Hematopoietic multipotent progenitor cell treated with erythropoietin and hydrocortisone succinate and interleukin-3 and kit ligand, for 4 days (in vitro differentiated cells): ENCODE data around the gene NNT.
A peak's percentile ranks its signal among the peaks of the same experiment; 100 is the strongest.
"Not testable (repeated sequence)": the region's sequence is repeated elsewhere in the genome, so short reads cannot be mapped to it uniquely, and the experiment has no call there.

ENCODE experiments used
- DNase-seq: peaks from one replicate; pipeline ENCODE4 v3.0.0-alpha.2; 2015

NNT gene

GRCh38 chr5:43676083-43676840 is 73.3 kb downstream of the NNT start:
- DNase-seq: peak; percentile 11

GRCh38 chr5:43677253-43677652 is 74.3 kb downstream of the NNT start:
- no peak for DNase-seq

- no peak for DNase-seq
Measured at GRCh38 chr5:43679214-43679613, 76.2 kb downstream of the NNT start.

- DNase-seq: no peak
Measured at GRCh38 chr5:43680286-43680685, 77.3 kb downstream of the NNT start.

GRCh38 chr5:43683884-43684471 is 81.0 kb downstream of the NNT start:
- DNase-seq: no peak

- DNase-seq: no peak
Measured at GRCh38 chr5:43685252-43685950, 82.4 kb downstream of the NNT start.

- no peak for DNase-seq
Measured at GRCh38 chr5:43687275-43687674, 84.3 kb downstream of the NNT start.

GRCh38 chr5:43691275-43691674 is 88.3 kb downstream of the NNT start:
- DNase-seq: no peak

- no peak for DNase-seq
Measured at GRCh38 chr5:43691893-43692292, 88.9 kb downstream of the NNT start.

- DNase-seq: no peak
Measured at GRCh38 chr5:43693411-43693810, 90.4 kb downstream of the NNT start.

GRCh38 chr5:43694027-43694426 is 91.0 kb downstream of the NNT start:
- peak; percentile 14 for DNase-seq

GRCh38 chr5:43696444-43696843 is 93.5 kb downstream of the NNT start:
- DNase-seq: not testable (repeated sequence)

GRCh38 chr5:43699910-43700309 is 96.9 kb downstream of the NNT start:
- DNase-seq: no peak

GRCh38 chr5:43700601-43701000 is 97.6 kb downstream of the NNT start:
- DNase-seq: no peak

- DNase-seq: no peak
Measured at GRCh38 chr5:43701227-43701626, 98.2 kb downstream of the NNT start.

GRCh38 chr5:43702293-43702692 is 99.3 kb downstream of the NNT start:
- no peak for DNase-seq

- peak; percentile 16 for DNase-seq
Measured at GRCh38 chr5:43702815-43703214, 99.8 kb downstream of the NNT start.

GRCh38 chr5:43704243-43704642 is 101.3 kb downstream of the NNT start:
- no peak for DNase-seq

- not testable (repeated sequence) for DNase-seq
Measured at GRCh38 chr5:43706576-43706975, 103.6 kb downstream of the NNT start.

GRCh38 chr5:43711496-43711895 is 108.5 kb downstream of the NNT start:
- DNase-seq: no peak

- no peak for DNase-seq
Measured at GRCh38 chr5:43712081-43712480, 109.1 kb downstream of the NNT start.

GRCh38 chr5:43719783-43720182 is 116.8 kb downstream of the NNT start:
- not testable (repeated sequence) for DNase-seq

GRCh38 chr5:43728581-43728980 is 125.6 kb downstream of the NNT start:
- DNase-seq: no peak

- peak; percentile 63 for DNase-seq
Measured at GRCh38 chr5:43729846-43730478, 127.0 kb downstream of the NNT start.
